Activated T-cell treated with anti-CD3 and anti-CD28 coated beads for 4 hours (primary cell): ENCODE data around the gene ADAMTS6.
"Not testable (repeated sequence)": the region's sequence is repeated elsewhere in the genome, so short reads cannot be mapped to it uniquely, and the experiment has no call there.

ENCODE experiments used
- DNase-seq: peaks from one replicate; pipeline ENCODE4 v3.0.0-alpha.2; 2020

ADAMTS6 gene

GRCh38 chr5:65474130-65474711, 7.5 kb downstream of the ADAMTS6 start:
- DNase-seq: no peak

- DNase-seq: no peak
Observed at GRCh38 chr5:65468633-65469032, 13.1 kb downstream of the ADAMTS6 start.

DNA sequence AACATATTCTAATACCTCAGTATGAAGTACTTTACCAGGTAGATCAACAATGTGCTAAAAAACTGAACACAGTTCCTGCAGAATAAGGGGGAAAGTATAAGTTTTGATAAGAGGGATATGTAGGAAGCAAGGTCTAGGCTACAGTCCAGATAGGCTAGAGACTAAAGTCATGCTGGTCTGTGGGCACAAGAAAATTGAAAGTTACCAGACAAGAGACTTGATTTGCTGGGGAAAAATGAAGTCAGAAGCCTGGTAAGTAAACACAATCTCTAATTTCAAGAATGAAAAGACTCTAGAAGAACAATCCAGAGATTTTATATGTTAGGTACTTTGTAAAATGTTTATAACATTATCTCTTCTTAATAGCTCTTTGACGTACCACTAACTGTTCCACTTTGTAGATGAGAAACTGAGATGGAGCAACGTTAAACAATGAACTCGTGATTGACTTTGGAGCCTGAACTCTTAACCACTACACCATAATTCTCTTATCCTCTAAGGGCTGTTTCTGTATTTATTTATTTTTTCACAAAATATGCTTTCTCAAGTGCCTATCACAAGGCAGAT, 19.5 kb downstream of the ADAMTS6 start:
- DNase-seq: no peak

DNA sequence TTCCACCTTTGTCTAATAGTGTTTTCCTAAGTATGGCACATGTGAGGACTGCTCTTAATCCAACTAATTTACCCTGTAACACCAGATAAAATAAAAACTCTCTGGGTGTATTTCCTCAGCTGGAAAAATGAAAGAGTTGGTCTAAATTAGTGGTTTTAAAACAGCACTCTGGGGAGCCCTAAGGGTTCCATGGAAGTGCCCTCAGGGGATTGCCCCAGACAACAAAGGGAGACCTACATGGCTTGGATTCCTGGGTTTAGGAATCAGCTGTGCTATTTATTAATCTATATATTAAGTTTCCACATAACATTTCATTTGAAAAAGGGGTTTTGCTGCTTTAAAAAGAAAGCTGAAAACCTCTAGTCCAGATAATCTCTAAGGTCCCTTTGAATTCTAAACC, 20.2 kb downstream of the ADAMTS6 start:
- DNase-seq: no peak

GRCh38 chr5:65459995-65460394, 21.7 kb downstream of the ADAMTS6 start:
- no peak for DNase-seq

GRCh38 chr5:65455064-65455463, 26.7 kb downstream of the ADAMTS6 start:
- DNase-seq: no peak

DNA sequence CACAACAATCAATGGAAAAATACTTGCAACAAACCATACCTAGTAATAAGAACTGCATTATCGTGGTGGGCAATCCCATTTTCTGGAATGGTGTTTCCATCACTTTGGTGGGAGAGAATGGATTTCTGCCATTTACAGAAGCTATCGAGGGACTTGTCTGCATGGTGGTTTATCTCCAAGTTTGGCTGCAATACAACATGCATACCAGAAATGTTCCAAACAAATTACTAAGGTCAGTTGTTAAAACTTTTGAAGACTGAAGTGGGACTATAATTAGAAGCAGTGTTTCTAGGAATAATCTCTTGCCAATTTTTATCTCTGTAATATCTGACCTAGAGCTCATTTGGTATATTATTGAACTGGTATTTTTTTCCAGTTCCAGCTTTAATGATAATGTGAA, 30.3 kb downstream of the ADAMTS6 start:
- no peak for DNase-seq

GRCh38 chr5:65446682-65447081, 35.0 kb downstream of the ADAMTS6 start:
- DNase-seq: no peak

GRCh38 chr5:65441800-65442199, 39.9 kb downstream of the ADAMTS6 start:
- DNase-seq: no peak

DNA sequence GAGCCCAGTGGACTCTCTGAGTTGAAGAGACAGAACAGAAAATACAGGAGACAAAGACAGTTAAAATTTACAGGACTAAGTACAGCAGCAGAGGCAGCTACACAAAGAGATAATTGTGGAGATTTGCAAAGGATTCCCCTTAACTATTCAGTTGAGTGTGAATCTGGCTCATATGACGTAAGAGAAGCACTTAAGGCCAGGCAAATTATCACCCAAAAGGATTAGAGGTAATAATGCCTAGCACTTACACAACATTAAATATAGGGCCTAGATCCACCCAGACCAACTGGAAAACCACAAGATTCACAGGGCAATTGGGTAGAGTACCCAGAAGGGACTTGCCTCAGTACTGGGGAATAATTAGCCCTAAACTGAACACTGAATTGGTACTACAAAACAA, 41.3 kb downstream of the ADAMTS6 start:
- no peak for DNase-seq

GRCh38 chr5:65434122-65434521, 47.6 kb downstream of the ADAMTS6 start:
- no peak for DNase-seq

DNA sequence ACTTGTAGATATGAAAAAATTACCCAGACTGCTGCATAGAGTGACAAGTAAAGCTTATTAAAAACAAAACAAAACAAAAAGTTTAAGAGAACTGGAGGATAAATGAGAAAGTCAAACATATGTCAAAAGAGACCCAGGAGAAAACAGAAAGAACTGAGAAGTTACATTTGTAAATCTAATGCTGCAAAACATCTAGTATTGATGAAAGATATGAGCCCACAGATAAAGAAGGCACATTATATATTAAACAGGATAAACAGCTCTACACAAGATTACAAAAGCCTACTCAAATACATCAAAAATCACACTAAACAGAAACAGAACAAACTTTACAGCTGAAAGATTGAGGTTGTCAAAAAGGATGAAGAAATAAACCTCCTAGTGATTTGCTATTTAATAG, 55.1 kb downstream of the ADAMTS6 start:
- no peak for DNase-seq

GRCh38 chr5:65423623-65424022, 58.1 kb downstream of the ADAMTS6 start:
- no peak for DNase-seq

GRCh38 chr5:65418661-65419060, 63.1 kb downstream of the ADAMTS6 start:
- no peak for DNase-seq

- DNase-seq: no peak
Observed at GRCh38 chr5:65413822-65414221, 67.9 kb downstream of the ADAMTS6 start.

DNA sequence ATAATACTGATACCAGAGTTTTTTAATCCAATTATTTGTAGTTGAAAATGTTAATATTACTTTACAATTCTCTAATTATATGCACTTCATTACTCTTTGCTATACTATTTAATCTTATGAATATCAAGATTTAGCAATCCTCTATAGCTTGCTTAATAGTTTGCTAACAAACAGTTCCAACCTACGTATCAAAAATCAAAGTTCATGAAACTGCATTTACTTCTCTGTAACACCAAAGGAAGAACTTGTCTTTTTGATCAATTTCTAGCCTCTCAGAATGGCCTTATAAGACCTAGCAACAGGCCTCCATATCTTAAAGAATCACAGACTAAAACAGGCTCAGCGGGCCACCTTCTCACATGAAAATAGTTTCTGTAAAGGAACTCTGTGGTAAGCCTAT, 68.9 kb downstream of the ADAMTS6 start:
- DNase-seq: no peak

DNA sequence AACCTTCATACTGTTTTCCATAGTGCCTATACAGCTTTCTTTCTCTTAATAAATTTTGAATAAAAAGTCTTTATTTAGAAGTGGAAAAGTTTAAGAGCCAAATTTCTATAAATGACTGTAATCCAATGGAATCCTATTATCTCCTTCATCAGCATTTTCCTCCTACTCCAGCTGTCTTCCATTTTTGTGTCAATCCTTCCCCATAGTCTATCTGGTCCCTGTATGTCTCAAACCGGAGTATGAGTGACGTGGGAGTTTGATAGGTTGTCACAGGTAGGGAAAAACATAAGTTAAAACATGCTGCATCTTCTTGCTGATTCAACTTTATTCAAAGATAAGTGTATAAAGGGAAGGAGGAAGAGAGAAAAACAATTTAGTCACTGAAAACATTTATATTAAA, 70.4 kb downstream of the ADAMTS6 start:
- no peak for DNase-seq

DNA sequence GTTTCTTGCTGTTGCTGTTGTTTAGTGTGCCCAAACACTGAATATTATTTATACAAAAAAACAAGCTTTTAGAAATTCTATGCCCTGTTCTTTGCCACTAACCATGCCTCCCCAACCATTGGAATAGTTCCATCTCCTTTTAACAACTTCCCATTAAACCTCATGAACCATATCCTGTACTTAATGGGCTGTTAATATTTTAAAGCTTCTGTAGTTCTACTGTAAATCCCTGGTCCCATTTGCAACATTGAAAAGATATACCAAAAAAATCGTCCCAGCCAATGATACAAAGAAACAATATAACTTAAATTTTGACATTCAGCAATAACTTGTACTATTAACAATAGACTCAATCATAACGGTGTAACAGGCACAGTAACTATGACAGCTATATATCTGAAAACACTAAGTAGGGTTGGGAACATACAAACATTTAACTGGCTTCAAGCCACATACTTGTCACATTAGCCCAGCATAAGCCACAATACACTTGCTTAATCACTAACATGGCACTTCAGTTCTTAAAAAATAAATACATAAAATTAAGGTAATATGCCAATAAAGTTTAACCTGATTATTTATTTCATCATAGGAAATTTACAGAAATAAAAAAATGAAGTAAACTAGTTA, 86.1 kb downstream of the ADAMTS6 start:
- no peak for DNase-seq

DNA sequence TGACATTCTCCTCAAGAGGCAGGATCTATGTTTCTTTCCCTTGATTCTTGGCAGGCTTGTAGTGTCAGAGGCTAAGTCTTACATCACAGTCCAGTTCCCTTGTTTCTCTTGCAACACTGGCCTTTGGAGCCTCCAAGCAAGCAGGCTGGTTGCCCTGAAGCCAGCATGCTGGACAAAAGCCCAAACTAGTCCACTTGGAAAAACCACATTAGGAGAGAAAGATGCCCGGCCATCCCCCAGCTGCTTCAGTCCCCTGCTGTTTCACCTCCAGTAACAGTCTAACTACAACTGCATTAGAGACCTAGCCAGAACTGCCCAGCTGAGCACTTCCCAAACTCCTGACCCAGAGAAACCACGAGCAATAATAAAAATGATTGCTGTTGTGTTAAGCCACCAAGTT, 87.6 kb downstream of the ADAMTS6 start:
- no peak for DNase-seq

GRCh38 chr5:65391591-65391990, 90.1 kb downstream of the ADAMTS6 start:
- DNase-seq: no peak

GRCh38 chr5:65390208-65390607, 91.5 kb downstream of the ADAMTS6 start:
- no peak for DNase-seq

GRCh38 chr5:65383859-65384258, 97.9 kb downstream of the ADAMTS6 start:
- no peak for DNase-seq

GRCh38 chr5:65382582-65382981, 99.1 kb downstream of the ADAMTS6 start:
- DNase-seq: no peak

DNA sequence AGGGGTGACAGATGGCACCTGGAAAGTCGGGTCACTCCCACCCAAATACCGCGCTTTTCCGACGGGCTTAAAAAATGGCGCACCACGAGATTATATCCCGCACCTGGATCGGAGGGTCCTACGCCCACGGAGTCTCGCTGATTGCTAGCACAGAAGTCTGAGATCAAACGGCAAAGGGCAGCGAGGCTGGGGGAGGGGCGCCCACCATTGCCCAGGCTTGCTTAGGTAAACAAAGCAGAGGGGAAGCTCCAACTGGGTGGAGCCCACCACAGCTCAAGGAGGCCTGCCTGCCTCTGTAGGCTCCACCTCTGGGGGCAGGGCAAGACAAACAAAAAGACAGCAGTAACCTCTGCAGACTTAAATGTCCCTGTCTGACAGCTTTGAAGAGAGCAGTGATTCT, 111.2 kb downstream of the ADAMTS6 start:
- DNase-seq: not testable (repeated sequence)

DNA sequence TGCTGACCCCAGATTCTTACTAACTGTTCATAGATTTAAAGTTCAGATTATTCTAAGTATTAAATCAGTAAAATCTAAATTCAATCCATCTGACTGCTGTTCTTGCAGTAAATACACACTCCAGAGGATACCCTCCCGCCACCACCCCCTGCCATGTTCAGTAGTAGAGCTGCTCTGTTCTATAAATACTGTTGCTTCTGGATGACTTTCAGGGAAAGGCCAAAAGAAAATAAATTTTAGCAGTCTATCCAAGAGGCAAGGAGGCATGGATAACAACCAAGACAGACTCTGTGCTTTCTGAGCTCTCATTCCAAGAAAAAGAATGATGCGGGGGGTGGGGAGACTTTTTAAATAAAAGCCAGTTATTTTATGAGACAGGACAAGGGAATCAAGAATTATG, 115.1 kb downstream of the ADAMTS6 start:
- DNase-seq: no peak
